ENCODE measurements around the gene KCNK3.

KCNK3 gene

GRCh38 chr2:26729311-26729710, 36.8 kb downstream of the KCNK3 start:
- Histone ChIP-seq H3K9me3 (ENCODE audit: low read length) (no peaks in the 10 kb centered on the region), H3K27me3 (ENCODE audit: control insufficient read depth in 1 of 2, insufficient read depth in 2 of 2, low read length in 2 of 2) (no peaks in the 10 kb centered on the region), H3K36me3 (ENCODE audit: insufficient read depth, low read length) (no peaks in the 10 kb centered on the region), H3K4me3 (ENCODE audit: low read depth in 1 of 2, low read length in 2 of 2) (no peak overlapping the region), H3K4me1 (ENCODE audit: insufficient read depth, low read length) (peaks cover 18% of the 10 kb centered on the region), H3K27ac (ENCODE audit: low read depth, low read length) (no peak overlapping the region), H3K9ac (ENCODE audit: low read length) (no peak overlapping the region)

- H3K4me1 ChIP-seq (ENCODE audit: insufficient read depth, low read length), result peaks cover 3% of the 10 kb centered on the region
- no peaks in the 10 kb centered on the region for H3K9me3 ChIP-seq (ENCODE audit: low read length)
- H3K36me3 ChIP-seq (ENCODE audit: insufficient read depth, low read length), result no peaks in the 10 kb centered on the region
- no peaks in the 10 kb centered on the region for H3K27me3 ChIP-seq (ENCODE audit: control insufficient read depth in 1 of 2, insufficient read depth in 2 of 2, low read length in 2 of 2)
- no peak overlapping the region for H3K27ac ChIP-seq (ENCODE audit: low read depth, low read length)
- H3K9ac ChIP-seq (ENCODE audit: low read length), result no peak overlapping the region
- H3K4me3 ChIP-seq (ENCODE audit: low read depth in 1 of 2, low read length in 2 of 2), result no peak overlapping the region
Measured at GRCh38 chr2:26730549-26731344, 38.2 kb downstream of the KCNK3 start.

GRCh38 chr2:26731714-26732113, 39.2 kb downstream of the KCNK3 start:
- Histone ChIP-seq H3K4me3 (ENCODE audit: low read depth in 1 of 2, low read length in 2 of 2) (no peak overlapping the region), H3K27me3 (ENCODE audit: control insufficient read depth in 1 of 2, insufficient read depth in 2 of 2, low read length in 2 of 2) (no peaks in the 10 kb centered on the region), H3K36me3 (ENCODE audit: insufficient read depth, low read length) (no peaks in the 10 kb centered on the region), H3K9me3 (ENCODE audit: low read length) (no peaks in the 10 kb centered on the region), H3K27ac (ENCODE audit: low read depth, low read length) (no peak overlapping the region), H3K9ac (ENCODE audit: low read length) (no peak overlapping the region), H3K4me1 (ENCODE audit: insufficient read depth, low read length) (no peaks in the 10 kb centered on the region)

DNA sequence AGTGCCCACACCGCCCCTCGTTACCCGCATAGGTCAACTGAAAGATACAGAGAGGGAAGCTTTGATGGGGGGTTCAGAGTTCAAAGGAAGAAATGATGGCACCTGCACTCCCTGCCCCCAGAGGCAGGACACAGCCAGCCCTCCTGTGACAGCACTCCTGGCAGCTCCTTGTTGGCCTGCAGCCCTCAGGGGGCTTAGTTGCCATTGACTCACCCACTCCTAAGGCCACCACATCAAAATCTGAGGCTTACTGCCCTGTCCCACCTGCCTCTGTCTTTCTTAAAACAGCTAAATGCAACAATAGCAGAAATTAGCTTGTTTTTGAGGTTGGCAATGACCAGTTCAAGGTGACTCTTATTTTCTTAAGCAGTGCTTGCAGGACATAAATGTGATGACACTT, 39.9 kb downstream of the KCNK3 start:
- no peak overlapping the region for H3K9ac ChIP-seq (ENCODE audit: low read length)
- H3K9me3 ChIP-seq (ENCODE audit: low read length), result no peaks in the 10 kb centered on the region

GRCh38 chr2:26733413-26733812, 40.9 kb downstream of the KCNK3 start:
- Histone ChIP-seq H3K27ac (ENCODE audit: low read depth, low read length) (no peak overlapping the region), H3K36me3 (ENCODE audit: insufficient read depth, low read length) (no peaks in the 10 kb centered on the region), H3K9me3 (ENCODE audit: low read length) (no peaks in the 10 kb centered on the region), H3K27me3 (ENCODE audit: control insufficient read depth in 1 of 2, insufficient read depth in 2 of 2, low read length in 2 of 2) (no peaks in the 10 kb centered on the region), H3K9ac (ENCODE audit: low read length) (no peak overlapping the region), H3K4me1 (ENCODE audit: insufficient read depth, low read length) (no peaks in the 10 kb centered on the region), H3K4me3 (ENCODE audit: low read depth in 1 of 2, low read length in 2 of 2) (no peak overlapping the region)

More for the DNA sequence above, 39.9 kb downstream of the KCNK3 start:
- H3K27me3 ChIP-seq (ENCODE audit: control insufficient read depth in 1 of 2, insufficient read depth in 2 of 2, low read length in 2 of 2), result no peaks in the 10 kb centered on the region
- no peak overlapping the region for H3K27ac ChIP-seq (ENCODE audit: low read depth, low read length)
- H3K4me1 ChIP-seq (ENCODE audit: insufficient read depth, low read length), result no peaks in the 10 kb centered on the region
- no peaks in the 10 kb centered on the region for H3K36me3 ChIP-seq (ENCODE audit: insufficient read depth, low read length)
- no peak overlapping the region for H3K4me3 ChIP-seq (ENCODE audit: low read depth in 1 of 2, low read length in 2 of 2)

- Histone ChIP-seq H3K27me3 (ENCODE audit: control insufficient read depth in 1 of 2, insufficient read depth in 2 of 2, low read length in 2 of 2) (no peaks in the 10 kb centered on the region), H3K4me3 (ENCODE audit: low read depth in 1 of 2, low read length in 2 of 2) (no peak overlapping the region), H3K9me3 (ENCODE audit: low read length) (no peaks in the 10 kb centered on the region), H3K9ac (ENCODE audit: low read length) (no peak overlapping the region), H3K4me1 (ENCODE audit: insufficient read depth, low read length) (no peaks in the 10 kb centered on the region), H3K27ac (ENCODE audit: low read depth, low read length) (no peak overlapping the region), H3K36me3 (ENCODE audit: insufficient read depth, low read length) (no peaks in the 10 kb centered on the region)
Measured at GRCh38 chr2:26735097-26735496, 42.6 kb downstream of the KCNK3 start.

- H3K27me3 ChIP-seq (ENCODE audit: control insufficient read depth in 1 of 2, insufficient read depth in 2 of 2, low read length in 2 of 2), result no peaks in the 10 kb centered on the region
- no peak overlapping the region for H3K4me3 ChIP-seq (ENCODE audit: low read depth in 1 of 2, low read length in 2 of 2)
- peaks cover 1% of the 10 kb centered on the region for H3K4me1 ChIP-seq (ENCODE audit: insufficient read depth, low read length)
- H3K9me3 ChIP-seq (ENCODE audit: low read length), result no peaks in the 10 kb centered on the region
- H3K27ac ChIP-seq (ENCODE audit: low read depth, low read length), result no peak overlapping the region
- no peak overlapping the region for H3K9ac ChIP-seq (ENCODE audit: low read length)
- no peaks in the 10 kb centered on the region for H3K36me3 ChIP-seq (ENCODE audit: insufficient read depth, low read length)
Measured at GRCh38 chr2:26735883-26736588, 43.5 kb downstream of the KCNK3 start.

DNA sequence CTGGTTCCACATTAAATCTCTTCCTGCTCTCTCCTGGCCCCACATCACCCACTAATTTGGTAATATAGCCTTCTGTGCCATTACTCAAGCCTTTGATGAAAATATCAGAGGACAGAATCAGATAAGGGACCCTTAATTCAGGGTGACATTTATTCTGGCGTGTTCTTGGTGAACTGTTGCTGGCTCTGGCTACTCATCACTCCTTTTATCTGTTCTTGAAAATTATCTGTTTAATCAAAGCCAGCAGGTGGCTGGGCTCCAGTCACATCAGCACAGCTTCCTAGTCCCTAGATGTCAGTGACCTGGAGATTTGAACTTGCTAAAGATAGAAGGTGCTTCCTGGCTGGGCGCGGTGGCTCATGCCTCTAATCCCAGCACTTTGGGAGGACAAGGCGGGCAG, 44.7 kb downstream of the KCNK3 start:
- Histone ChIP-seq H3K27me3 (ENCODE audit: control insufficient read depth in 1 of 2, insufficient read depth in 2 of 2, low read length in 2 of 2) (no peaks in the 10 kb centered on the region), H3K4me1 (ENCODE audit: insufficient read depth, low read length) (peaks cover 8% of the 10 kb centered on the region), H3K9me3 (ENCODE audit: low read length) (no peaks in the 10 kb centered on the region), H3K36me3 (ENCODE audit: insufficient read depth, low read length) (no peaks in the 10 kb centered on the region), H3K4me3 (ENCODE audit: low read depth in 1 of 2, low read length in 2 of 2) (no peak overlapping the region), H3K9ac (ENCODE audit: low read length) (no peak overlapping the region), H3K27ac (ENCODE audit: low read depth, low read length) (no peak overlapping the region)

DNA sequence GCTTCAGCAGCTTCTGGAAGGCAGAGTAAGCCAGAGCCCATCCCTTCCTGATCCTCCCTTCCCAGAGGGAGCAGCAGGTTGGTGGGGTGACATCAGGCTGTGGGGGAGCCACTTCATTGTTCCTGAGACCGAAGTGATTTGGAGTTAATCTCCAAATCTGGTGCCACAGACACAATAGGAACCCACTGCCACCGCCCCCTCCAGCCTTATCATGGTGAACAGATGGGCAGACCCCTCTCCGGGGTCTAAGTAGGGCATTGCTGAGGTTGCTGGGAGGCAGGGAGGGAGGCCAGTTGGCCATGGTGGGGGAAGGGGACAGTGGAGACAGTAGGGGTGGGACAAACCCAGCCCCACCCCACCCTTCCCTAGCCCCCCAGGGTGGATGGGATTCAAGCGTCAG, 46.0 kb downstream of the KCNK3 start:
- no peaks in the 10 kb centered on the region for H3K27me3 ChIP-seq (ENCODE audit: control insufficient read depth in 1 of 2, insufficient read depth in 2 of 2, low read length in 2 of 2)
- no peak overlapping the region for H3K4me3 ChIP-seq (ENCODE audit: low read depth in 1 of 2, low read length in 2 of 2)
- H3K27ac ChIP-seq (ENCODE audit: low read depth, low read length), result no peak overlapping the region
- H3K4me1 ChIP-seq (ENCODE audit: insufficient read depth, low read length), result peaks cover 8% of the 10 kb centered on the region
- no peaks in the 10 kb centered on the region for H3K36me3 ChIP-seq (ENCODE audit: insufficient read depth, low read length)
- H3K9ac ChIP-seq (ENCODE audit: low read length), result no peak overlapping the region
- no peaks in the 10 kb centered on the region for H3K9me3 ChIP-seq (ENCODE audit: low read length)

DNA sequence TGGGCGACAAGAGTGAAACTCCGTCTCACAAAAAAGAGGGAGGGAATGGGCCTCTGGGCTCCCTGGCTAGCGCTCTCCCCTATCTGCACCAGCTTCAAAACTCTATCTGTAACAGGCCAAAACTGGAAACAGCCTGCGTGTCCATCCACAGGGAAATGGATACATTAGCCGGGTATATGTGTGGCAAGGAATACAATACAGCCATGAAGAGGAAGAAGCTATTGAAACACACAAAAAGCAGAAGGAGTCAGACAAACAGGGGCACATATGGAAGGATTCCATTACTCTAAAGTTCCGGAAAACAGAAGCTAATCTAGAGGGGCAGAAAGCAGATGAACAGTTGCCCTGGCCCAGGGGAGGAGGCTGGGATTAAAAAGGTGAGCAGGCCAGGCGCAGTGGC, 47.0 kb downstream of the KCNK3 start:
- no peak overlapping the region for H3K9ac ChIP-seq (ENCODE audit: low read length)
- H3K4me3 ChIP-seq (ENCODE audit: low read depth in 1 of 2, low read length in 2 of 2), result no peak overlapping the region
- no peak overlapping the region for H3K27ac ChIP-seq (ENCODE audit: low read depth, low read length)
- H3K27me3 ChIP-seq (ENCODE audit: control insufficient read depth in 1 of 2, insufficient read depth in 2 of 2, low read length in 2 of 2), result no peaks in the 10 kb centered on the region
- H3K4me1 ChIP-seq (ENCODE audit: insufficient read depth, low read length), result peaks cover 8% of the 10 kb centered on the region
- H3K9me3 ChIP-seq (ENCODE audit: low read length), result no peaks in the 10 kb centered on the region
- no peaks in the 10 kb centered on the region for H3K36me3 ChIP-seq (ENCODE audit: insufficient read depth, low read length)

- Histone ChIP-seq H3K4me3 (ENCODE audit: low read depth in 1 of 2, low read length in 2 of 2) (no peak overlapping the region), H3K36me3 (ENCODE audit: insufficient read depth, low read length) (no peaks in the 10 kb centered on the region), H3K9me3 (ENCODE audit: low read length) (no peaks in the 10 kb centered on the region), H3K27ac (ENCODE audit: low read depth, low read length) (no peak overlapping the region), H3K9ac (ENCODE audit: low read length) (no peak overlapping the region), H3K4me1 (ENCODE audit: insufficient read depth, low read length) (peaks cover 8% of the 10 kb centered on the region), H3K27me3 (ENCODE audit: control insufficient read depth in 1 of 2, insufficient read depth in 2 of 2, low read length in 2 of 2) (no peaks in the 10 kb centered on the region)
Measured at GRCh38 chr2:26740346-26740745, 47.8 kb downstream of the KCNK3 start.

DNA sequence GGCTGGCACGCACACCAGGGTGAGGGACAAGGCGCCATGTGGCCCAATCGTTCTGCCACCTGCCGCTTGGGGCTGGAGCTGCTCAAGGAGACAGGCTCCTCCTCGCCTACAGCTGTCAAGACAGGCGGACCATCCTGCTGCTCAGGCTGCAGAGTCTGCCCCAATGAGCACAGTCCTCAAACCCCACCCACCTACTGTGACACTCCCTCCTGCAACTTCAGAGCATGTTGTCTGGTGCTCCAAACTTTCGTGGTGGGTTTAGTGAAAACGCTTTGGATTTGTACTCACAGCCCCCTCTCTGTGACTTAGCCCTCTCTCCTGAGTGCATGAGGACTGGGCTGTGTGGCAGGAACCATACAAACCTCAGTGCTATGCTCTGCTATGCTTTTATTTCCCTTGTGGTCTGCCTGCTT, 48.4 kb downstream of the KCNK3 start:
- H3K27me3 ChIP-seq (ENCODE audit: control insufficient read depth in 1 of 2, insufficient read depth in 2 of 2, low read length in 2 of 2), result no peaks in the 10 kb centered on the region
- peaks cover 8% of the 10 kb centered on the region for H3K4me1 ChIP-seq (ENCODE audit: insufficient read depth, low read length)
- no peak overlapping the region for H3K27ac ChIP-seq (ENCODE audit: low read depth, low read length)
- no peaks in the 10 kb centered on the region for H3K36me3 ChIP-seq (ENCODE audit: insufficient read depth, low read length)
- H3K9ac ChIP-seq (ENCODE audit: low read length), result no peak overlapping the region
- no peak overlapping the region for H3K4me3 ChIP-seq (ENCODE audit: low read depth in 1 of 2, low read length in 2 of 2)
- no peaks in the 10 kb centered on the region for H3K9me3 ChIP-seq (ENCODE audit: low read length)

Measured in muscle layer of colon (tissue), 2 donors.